ENCODE data around the gene CD93.

Gene CD93

DNA sequence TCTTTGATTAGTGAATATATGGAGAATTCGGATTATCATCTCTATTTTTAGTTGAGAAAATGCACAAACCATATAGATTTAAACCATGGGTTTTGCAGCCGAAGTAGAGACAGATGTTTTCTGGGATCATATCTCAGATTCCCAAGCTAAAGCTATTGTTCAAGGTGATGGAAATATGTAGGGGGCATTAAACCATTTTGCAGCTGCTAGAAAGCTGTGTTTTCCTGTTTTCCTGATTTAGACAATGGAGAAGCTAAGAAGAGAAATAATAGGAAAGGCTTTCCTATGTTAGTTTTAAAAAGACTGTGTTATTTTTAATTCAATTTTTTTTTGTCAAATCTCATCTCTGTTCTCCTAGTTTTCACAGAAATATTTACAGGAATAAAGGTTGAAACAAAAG is 6.2 kb downstream of the CD93 start:
- DNase-seq: no peak

DNA sequence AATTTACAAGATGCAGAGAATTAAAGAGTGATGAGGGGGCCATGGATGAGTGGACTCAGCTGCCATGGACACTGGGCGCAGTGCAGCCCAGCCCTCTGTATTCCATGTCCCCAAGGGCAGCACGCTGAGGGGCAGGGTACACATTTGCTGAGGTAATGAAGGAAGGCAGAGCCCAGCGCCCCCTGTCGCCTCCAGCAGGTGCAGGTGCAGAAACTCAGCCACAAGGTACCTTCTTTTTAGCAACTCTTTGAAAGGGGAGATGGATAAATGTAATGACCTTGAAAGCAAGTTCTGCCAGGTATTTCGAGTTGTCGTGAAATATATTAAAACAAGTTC is 7.1 kb downstream of the CD93 start:
- DNase-seq: no peak

DNA sequence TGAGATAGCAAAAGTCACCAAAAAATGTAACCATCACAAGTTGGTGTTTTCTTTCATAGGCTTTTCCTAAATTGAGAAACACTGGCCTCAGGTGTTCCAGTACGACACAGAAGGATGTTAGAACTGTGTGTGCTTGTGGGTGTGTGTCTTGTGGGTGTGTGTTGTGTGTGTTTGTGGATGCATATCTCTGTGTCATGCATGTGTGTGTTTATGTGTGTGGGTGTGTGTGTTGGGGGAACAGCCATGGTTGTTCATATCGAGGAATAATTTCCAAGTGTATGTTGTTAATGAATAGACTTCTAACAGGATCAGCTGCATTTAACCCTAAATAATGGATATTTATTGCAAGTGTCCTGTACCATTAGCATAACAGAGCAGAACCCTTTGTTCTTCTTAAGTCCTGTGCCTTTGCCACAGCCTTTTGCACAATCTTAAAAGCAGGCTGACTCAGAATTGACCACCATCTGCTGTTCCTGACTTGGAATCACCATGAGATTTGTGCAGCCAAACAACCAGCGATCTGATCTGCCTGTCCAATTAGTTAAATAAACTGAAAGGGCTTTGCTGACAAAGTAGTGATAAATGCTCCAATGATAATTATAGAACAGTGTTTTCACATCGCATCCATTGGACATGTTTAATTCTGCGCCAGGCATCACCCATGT is 7.6 kb downstream of the CD93 start:
- no peak for DNase-seq

DNA sequence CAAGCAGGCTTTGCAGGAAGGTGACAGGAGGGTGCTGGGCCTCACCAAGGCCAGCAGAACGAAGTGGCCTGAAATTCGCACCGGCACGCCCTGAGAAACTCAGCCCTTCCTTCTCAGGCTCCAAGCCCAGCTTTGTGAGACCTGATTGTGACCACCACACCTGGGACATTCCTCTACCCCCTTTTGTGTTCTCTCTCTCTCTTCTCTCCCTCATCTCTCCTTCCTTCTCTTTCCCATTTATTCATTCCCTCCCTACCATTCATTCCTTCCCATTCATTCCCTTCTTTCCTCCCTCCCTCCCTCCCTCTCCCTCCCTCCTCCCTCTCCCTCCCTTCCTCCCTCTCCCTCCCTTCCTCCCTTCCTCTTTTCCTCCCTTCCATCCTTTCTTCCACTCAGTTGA is 8.8 kb downstream of the CD93 start:
- no peak for DNase-seq

DNA sequence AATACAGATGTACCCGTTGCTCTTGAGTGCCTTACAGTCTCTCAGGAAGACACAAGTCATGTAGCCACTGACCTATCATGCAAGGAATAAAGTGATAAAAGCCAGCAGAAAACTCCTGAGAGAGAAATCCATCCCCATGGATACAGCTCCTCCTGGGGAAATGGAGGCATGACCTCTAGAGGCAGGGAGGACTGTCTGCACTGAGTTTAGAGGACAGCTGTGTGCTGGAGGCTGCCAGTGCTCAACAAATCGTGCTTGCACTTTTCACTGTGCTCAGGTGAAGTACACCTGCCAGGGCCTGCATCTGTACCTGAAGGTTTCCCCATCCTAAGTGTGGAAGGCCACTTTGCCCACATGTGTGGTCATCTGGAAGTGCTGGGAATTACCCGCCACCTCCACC is 12.1 kb downstream of the CD93 start:
- no peak for DNase-seq

DNA sequence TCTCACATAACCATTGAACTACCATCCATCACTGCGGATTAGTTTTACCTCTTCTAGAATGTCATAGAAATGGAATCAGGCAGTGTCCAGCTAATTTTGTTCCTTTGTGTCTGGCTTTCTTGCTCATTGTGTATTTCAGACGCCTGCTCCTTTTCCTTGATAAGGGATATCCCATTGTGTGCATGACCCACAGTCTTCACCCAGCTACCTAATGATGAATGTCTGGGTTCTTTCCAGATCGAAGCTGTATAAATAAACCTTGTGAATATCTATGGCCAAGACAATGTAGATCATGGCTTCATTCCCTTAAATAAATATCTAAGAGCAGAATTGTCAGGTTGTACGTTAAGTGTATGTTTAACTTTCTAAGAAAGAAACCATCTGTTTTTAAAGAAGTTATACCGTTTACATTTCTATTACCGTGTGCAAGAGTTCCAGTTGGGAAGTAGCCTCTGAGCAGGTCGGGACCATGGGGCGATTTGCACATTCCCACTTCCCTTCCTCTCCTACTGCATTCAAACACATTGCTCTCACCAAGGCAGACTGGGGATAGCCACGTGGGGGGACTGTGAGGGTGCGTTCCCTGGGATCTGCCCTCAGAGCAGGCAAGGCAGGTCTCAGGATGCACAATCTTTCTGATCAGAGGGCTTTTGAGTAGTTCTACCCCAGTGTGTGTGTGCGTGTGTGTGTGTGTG is 13.1 kb downstream of the CD93 start:
- no peak for DNase-seq

DNA sequence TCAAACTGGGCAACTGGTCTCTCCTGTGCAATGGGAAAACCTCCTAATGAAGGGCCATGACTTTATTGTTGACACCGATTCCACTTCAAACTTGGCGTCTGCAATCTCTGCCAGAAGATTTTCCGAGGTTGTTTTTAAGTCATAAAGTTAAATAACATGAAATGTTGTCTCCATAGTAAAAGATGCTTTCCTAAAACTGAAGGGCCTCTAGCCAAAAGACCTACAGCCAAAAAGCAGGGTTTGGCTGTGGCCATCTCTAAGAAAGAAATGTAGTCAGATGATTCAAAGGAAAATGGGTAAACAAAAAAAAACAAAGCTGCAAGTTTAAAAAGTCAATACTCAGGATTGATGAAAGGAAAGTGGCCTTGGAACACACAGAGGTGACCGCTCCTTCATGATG is 14.1 kb downstream of the CD93 start:
- no peak for DNase-seq

DNA sequence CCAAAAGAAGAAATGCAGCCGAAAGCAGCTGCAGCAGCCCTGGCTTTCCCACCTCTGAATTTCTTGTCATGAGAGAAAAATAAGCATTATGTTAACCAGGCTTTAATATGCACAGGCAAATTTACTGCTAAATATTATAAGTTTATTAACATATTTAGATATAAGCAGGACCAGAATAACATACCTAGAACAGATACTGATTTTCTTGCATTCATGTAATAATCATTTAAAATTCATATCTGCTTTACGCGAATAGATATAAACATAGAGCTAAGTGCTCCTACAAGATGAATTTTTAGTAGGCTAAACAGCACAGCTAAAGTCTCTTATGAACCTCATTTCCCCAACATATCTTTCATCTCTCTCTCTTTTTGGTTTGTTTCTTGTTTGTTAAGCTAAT is 14.7 kb downstream of the CD93 start:
- DNase-seq: no peak

DNA sequence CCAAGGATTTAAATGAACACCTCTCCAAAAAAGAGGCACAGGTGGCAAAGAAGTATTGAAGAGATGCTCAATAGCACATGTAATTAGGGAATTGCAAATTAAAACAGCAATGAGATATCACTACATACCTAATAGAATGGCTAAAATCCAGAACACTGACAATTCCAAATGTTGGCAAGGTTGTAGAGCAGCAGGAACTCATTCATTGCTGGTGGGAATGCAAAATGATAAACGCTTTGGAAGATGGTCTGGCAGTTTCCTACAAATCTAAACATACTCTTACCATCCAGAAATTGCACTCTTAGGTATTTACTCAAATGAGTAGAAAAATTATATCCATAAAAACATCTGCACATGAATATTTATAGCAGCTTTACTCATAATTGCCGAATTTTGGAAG is 17.0 kb downstream of the CD93 start:
- no peak for DNase-seq

DNA sequence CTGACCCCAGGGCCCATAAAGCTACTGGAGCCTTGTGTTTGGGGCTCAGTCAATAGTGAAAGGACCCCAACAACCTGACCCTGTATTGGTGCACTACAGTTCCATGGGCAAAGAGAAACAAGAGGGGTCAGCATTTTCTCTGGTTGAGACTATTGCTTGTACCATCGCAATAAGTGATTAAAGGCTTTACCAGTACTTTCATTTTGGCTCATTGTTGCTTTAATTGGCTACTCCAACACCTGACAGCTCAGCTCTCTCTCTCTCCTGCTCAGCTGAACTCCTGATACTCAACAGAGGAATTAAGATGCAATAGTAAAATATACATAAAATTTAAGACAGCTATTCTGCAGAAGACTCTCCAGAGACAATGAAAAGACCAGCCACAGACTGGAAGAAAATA is 17.8 kb downstream of the CD93 start:
- no peak for DNase-seq

DNA sequence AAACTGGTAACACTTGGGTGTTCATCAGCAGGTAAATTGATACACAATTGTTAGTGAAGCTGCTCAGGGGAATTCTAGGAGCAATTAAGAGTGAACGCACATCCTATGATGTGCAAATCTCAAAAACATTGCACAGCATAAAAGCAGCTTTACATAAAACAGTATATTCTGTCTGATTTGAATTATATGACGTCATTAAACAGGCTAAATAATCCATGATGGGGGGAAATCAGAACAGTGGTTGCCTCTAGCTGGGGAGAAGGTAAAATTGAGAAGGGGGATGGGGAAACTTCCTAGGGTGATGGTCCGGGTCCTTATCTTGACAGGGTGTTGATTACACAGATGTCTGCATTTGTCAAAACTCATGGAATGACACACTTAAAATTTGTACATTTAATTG is 19.4 kb downstream of the CD93 start:
- DNase-seq: no peak

DNA sequence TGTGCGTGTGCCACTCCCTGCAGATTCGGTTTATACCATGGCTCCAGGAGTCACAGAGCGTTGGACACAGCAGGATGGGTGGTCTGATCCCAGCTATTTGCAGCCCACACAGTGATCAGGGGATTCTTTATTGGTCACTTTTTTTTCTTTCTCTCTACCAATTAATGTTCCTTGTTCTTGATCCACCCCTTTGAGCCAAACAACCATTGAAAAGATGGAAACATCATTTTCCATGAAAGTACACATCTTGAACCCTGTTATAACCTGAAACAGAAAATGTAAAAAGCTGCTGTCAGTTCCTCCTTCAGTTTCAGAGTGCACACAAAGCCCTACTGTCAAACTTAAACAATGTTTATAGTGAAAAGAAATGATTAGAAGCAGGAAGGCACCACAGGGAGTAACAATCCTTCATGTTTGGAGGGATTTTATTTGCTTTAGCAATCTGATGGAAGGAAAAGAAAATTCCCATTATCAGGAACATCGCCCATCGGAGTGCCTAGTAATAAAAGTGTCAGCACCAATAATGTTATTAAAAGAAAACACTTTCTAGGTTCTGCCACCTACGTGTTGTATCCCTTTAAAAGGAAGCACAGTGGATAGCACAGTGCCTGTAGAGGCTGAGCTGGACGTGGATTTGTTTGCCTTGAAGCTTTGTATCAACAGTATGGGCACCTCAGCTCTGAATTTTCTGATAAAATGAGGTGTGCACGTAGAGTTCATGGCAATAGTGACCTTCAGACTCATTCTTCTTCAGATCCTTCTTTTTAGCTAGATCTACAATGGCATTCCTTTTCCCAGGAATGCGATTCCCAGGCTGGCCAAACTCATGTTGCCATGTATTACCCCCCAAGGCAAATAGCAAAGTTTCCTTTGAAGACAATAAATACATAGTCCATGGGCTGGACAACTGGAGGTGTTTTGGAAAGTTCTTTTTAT is 20.6 kb downstream of the CD93 start:
- DNase-seq: no peak

DNA sequence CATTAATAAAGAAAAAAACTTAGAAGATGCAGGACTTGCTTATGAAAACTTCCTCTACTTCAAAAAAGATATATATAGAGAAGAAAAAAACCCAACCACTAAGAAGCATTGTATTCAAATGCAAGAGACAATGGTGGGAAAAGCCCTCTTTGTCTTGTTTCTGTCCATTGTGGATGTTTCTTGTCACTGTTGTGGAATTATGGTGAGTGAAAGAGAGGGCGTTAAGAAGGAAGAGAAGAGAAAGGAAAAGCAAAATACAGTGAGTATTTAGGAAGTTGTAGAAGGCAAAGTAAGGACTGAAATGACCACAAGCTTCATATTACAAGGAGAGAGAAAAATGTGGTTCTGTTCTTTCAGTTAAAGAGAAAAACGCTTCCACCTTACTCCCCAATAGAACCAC is 22.5 kb downstream of the CD93 start:
- DNase-seq: no peak

DNA sequence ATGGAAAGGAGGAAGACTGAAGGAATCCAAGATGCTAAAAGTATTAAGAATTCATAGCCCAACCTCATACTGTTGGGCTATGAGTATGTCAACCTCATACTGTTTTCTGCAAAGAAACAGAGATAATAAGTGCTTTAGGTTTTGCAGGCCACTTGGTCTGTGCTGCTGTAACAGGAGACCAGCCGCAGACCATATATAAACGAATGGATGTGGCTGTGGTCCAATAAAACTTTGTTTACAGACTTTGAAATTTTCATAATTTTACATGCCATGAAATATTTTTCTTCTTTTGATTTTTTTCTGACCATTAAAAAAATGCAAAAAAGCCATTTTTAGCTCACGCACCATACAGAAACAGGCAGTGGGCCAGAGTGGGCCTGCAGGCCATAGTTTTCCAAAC is 23.0 kb downstream of the CD93 start:
- no peak for DNase-seq

DNA sequence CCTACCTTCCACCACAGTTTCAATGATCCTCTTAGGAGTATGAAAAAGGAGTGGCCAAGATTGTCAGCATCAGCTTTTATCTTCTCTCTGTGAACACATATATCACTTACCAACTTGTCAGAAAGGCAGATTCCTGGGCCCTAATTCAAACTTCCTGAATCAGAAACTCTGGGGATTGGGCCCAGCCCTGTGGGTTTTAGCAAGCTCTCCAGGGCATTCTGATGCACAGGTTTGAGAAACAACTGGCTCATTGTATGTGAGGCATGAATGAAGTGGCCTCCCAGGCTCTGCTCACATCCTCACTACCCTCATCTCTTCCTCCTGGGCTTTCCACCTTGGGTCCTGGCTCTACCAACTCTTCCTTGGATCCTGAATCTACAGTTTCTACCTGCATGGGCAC is 23.5 kb downstream of the CD93 start:
- DNase-seq: no peak

DNA sequence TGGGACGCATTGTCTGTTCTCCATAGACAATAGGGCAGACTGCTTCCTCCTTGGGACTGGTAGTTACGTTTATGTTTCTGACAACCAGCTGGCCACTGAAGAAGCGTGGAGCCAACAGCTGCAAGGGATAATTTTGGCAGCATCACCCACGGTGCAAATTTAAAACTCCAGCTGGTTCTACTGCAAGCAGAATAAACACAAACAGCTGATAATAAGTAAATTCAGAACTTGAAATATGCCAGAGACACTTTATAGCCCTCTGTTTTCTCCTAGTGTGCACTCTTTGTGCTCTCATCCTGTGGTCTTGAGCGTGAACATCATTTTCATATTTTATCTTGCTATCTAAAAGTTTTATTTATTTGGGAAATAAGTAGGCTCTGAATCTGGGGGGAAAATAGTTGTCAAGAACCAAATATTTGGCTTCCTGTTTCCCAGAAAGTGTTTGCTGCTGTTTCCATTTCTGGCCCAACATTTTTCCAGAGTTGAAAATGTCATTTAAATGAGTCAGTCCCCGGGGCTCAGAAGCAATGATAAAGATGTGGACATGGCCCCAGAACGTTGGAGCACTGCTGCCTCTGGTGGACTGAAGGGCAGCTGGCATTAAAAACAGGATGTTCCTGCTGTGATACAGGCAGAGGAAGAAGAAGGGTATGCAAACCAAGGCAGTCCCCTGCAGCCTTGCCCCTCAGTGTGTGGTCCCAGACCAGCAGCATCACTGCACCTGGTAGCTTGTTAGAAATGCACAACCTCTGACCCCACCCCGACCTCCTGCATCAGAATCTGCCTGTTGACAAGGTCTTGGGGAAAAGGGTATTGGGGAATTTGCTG is 24.2 kb downstream of the CD93 start:
- no peak for DNase-seq

DNA sequence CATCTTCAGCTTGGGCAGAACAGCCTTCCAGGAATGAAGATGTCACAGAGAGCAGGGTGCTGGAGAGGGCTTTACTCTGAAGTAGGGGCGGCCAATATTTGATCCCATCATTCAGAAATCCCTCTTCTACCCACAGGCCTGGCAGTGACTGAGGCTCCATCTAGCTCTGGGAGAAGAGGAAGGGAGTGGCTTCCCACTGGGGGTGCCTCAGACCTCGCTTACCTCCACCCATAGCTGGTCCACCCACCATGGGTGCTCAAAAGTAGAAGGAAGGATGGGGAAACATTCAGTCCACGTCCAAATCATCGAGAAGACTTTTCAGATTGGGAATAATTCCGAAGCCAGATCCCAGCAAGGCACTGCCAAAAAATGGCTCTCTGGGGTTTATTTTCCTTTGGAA is 24.9 kb downstream of the CD93 start:
- DNase-seq: no peak

DNA sequence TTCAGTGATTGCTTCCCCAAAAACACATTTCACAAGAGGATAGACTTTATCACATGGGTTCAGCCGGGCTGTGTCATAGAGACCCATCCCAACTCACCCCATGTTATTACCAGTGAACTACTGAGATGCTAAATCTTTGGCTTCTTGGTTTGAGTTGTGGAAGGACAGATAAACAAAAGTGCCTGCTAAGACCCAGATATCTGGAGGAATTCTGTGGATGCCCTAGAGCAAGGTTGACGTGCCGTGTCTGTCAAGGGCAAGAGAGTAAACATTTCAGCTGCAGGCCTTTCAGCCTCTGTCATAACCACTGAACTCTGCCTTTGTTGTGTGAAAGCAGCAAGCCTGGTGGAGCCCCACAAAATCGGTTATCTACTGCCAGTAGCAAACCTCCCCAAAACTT is 25.5 kb downstream of the CD93 start:
- no peak for DNase-seq

DNA sequence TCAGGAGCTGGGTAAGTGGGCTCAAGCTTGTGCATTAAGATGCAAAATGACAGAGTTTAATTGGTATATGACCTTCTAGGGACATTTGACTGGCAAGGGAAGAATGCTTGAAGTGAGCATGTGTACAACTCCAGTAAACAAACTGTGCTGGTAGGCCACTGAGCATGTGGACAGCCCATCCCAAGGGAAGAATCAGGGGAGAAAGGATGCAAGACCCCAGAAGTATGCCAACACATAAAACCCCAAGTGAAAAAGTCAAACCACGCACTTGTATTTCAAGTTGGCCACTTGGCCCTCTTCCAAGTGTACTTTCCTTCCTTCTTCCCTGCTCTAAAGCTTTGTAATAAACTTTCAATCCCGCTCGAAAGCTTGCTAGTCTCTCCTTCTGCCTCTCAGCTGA is 26.3 kb downstream of the CD93 start:
- DNase-seq: no peak

DNA sequence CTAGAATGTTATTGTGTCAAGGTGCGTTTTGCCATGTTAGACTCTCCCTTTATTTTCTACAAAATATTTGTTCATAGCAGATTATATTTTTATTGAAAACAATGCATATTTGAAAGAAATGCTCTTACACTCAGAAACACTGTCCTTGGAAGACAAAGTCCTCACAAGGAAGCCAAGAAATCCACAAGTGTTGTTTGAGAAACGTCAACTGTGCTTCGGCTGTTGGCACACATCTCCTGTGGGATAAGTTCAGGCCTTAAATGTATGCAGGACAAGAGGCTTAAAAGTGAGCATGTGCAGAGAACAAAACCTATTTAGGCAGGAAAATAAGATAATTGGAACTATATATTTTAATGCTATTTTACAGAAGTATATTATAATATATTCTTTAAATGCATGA is 27.1 kb downstream of the CD93 start:
- no peak for DNase-seq

DNA sequence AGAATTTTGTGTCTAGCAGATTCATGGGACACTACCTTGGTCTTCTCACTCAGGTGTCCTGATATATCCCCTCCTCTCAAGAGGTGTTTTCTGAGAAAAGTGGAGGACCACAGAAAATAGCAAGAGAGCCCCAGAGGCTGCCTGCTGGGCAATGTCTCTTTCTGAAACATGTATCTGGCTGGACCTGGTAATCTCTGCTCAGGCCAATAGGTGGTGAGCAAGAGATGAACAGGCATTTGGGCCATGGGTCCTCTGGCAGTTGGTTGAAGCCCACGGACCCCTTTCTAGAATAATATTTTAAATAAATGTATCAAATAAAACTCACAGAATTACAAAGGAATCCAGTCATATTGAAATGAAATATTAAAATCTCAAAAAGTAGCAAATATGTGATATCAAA is 27.9 kb downstream of the CD93 start:
- DNase-seq: no peak

DNA sequence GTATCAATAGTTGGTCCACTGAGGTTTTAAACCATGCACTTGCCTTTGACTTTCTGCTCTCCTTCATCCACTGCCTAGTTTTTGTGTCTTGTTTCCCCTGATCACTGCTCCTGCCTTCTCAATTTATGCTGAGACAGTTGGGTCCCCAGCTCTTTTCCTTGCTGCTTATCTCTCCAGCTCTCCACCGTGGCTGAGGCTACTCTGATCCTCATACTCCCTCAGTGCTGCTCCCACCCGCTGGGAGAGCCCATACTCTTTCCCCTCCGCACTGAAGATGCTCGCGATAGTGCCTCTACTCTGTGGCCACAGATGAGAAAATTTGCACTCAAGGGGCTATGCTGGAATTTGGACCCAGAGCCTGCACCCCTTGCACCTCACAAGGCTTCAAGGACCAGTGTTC is 33.2 kb downstream of the CD93 start:
- DNase-seq: no peak
